Neural progenitor cell (in vitro differentiated cells): ENCODE measurements around the gene KLHL6. TPM values are rescaled to one million over a fixed set of nuclear protein-coding genes. Genes with fewer than 3 reads are reported as not detected.

ENCODE experiments used
- DNase-seq: peaks from one replicate; pipeline ENCODE4 v3.0.0-alpha.2; 2016; ENCODE audit warnings: low spot score
- H2AFZ ChIP-seq: fragments of 200-600 bp; sonication (generic); replicated peaks from 2 replicates; pipeline ENCODE4 v1.6.1; 2016; ENCODE audit warnings: antibody characterized with exemption
- H3F3A ChIP-seq: fragments of 200-600 bp; sonication (generic); 2 replicates; pipeline ENCODE4 v1.6.1; 2016; ENCODE audit warnings: antibody characterized with exemption, low read depth
- H3K27ac ChIP-seq: fragments of 200-600 bp; sonication (generic); 2 replicates; pipeline ENCODE4 v1.5.1; 2016; ENCODE audit warnings: mild to moderate bottlenecking
- H3K27me3 ChIP-seq: fragments of 200-600 bp; sonication (generic); 2 replicates; pipeline ENCODE4 v1.6.1; 2016; ENCODE audit warnings: mild to moderate bottlenecking, moderate library complexity
- H3K36me3 ChIP-seq: fragments of 200-600 bp; sonication (generic); 2 replicates; pipeline ENCODE4 v1.5.1; 2016
- H3K4me1 ChIP-seq: fragments of 200-600 bp; sonication (generic); 2 replicates; pipeline ENCODE4 v1.6.1; 2016; ENCODE audit warnings: mixed run types
- H3K4me2 ChIP-seq: fragments of 200-600 bp; sonication (generic); 2 replicates; pipeline ENCODE4 v1.6.1; 2016
- H3K4me3 ChIP-seq: fragments of 200-600 bp; sonication (generic); 2 replicates; pipeline ENCODE4 v1.5.1; 2016
- H3K79me2 ChIP-seq: fragments of 200-600 bp; sonication (generic); 2 replicates; pipeline ENCODE4 v1.6.1; 2016; ENCODE audit warnings: low read depth
- H3K9ac ChIP-seq: fragments of 200-600 bp; sonication (generic); 2 replicates; pipeline ENCODE4 v1.6.1; 2016
- H3K9me3 ChIP-seq: fragments of 200-600 bp; sonication (generic); 2 replicates; pipeline ENCODE4 v1.5.1; 2016; ENCODE audit warnings: low read depth
- H4K20me1 ChIP-seq: fragments of 200-600 bp; sonication (generic); 2 replicates; pipeline ENCODE4 v1.6.1; 2016; ENCODE audit warnings: low read depth
- H3K27ac Mint-ChIP-seq: 3 replicates; pipeline ENCODE4 v1.8.0; 2021; ENCODE audit warnings: mixed read lengths
- H3K27me3 Mint-ChIP-seq: 2 replicates; pipeline ENCODE4 v1.8.0; 2022; ENCODE audit warnings: low read depth, mild to moderate bottlenecking, inconsistent platforms, moderate library complexity, mixed read lengths; ENCODE audit not compliant: insufficient read depth
- H3K36me3 Mint-ChIP-seq: 3 replicates; pipeline ENCODE4 v1.8.0; 2021; ENCODE audit warnings: mixed read lengths
- H3K4me1 Mint-ChIP-seq: 3 replicates; pipeline ENCODE4 v1.8.0; 2021; ENCODE audit warnings: mixed read lengths
- H3K4me3 Mint-ChIP-seq: 3 replicates; pipeline ENCODE4 v1.8.0; 2021; ENCODE audit warnings: mild to moderate bottlenecking, moderate library complexity, mixed read lengths
- H3K9me3 Mint-ChIP-seq: 3 replicates; pipeline ENCODE4 v1.8.0; 2020; ENCODE audit warnings: mixed read lengths
- EZH2 ChIP-seq: fragments of 200-600 bp; sonication (generic); IDR thresholded peaks from 2 replicates; pipeline ENCODE4 v1.6.1; 2017; ENCODE audit warnings: antibody characterized with exemption, mild to moderate bottlenecking, moderate library complexity
- EZH2phosphoT487 ChIP-seq: fragments of 200-600 bp; sonication (generic); IDR thresholded peaks from 2 replicates; pipeline ENCODE4 v1.6.1; 2017; ENCODE audit warnings: antibody characterized with exemption
- total RNA-seq: library from RNA; depleted of rRNA; stranded (reverse); fragments of >200 nt; gene quantifications from 2 replicates; pipeline ENCODE4 v1.2.3, GENCODE V29; 2015; ENCODE audit warnings: low replicate concordance
- TF ChIP-seq, protein P1 (sequence below): fragments of 200-600 bp; sonication (generic); IDR thresholded peaks from 2 replicates; pipeline ENCODE4 v1.5.1; 2017; ENCODE audit warnings: antibody characterized with exemption, mild to moderate bottlenecking

KLHL6 gene
- total RNA-seq, 1 donor from 2014 or later = 0.09 TPM

DNA sequence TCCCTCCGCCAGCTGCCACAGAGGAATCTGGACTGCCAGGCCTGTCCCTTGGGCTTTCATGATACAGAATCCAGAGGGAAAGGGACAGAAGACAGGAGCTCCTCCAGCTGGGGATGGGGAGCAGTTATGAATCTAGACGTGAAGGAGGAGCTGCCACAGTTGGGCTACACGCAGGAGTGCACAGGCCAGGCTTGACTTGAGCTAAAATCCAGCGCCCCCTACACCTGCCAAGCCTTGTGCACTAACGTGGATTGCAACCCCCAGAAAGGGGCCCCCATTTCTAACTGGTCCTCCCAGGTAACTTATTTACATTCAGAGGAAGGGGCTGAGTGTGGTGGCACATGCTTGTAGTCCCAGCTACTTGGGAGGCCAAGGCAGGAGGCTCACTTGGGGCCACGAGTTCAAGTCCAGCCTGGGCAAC lies 14.3 kb downstream of the KLHL6 start:
- Histone ChIP-seq H3F3A (peaks cover 8% of the 10 kb centered on the region), H3K9ac (no peak overlapping the region), H2AFZ (no peak overlapping the region), H3K79me2 (no peaks in the 10 kb centered on the region), H3K27ac (no peak overlapping the region), H3K4me2 (no peak overlapping the region), H3K4me3 (no peak overlapping the region), H3K9me3 (no peaks in the 10 kb centered on the region), H4K20me1 (no peaks in the 10 kb centered on the region), H3K27me3 (no peaks in the 10 kb centered on the region), H3K36me3 (no peaks in the 10 kb centered on the region), H3K4me1 (peaks cover 19% of the 10 kb centered on the region)
- Mint-ChIP-seq H3K9me3 (no peaks in the 10 kb centered on the region), H3K27me3 (peaks cover 9% of the 10 kb centered on the region), H3K4me1 (peaks cover 34% of the 10 kb centered on the region), H3K4me3 (no peak overlapping the region), H3K36me3 (no peaks in the 10 kb centered on the region), H3K27ac (no peak overlapping the region)
- TF ChIP-seq, protein P1, sequence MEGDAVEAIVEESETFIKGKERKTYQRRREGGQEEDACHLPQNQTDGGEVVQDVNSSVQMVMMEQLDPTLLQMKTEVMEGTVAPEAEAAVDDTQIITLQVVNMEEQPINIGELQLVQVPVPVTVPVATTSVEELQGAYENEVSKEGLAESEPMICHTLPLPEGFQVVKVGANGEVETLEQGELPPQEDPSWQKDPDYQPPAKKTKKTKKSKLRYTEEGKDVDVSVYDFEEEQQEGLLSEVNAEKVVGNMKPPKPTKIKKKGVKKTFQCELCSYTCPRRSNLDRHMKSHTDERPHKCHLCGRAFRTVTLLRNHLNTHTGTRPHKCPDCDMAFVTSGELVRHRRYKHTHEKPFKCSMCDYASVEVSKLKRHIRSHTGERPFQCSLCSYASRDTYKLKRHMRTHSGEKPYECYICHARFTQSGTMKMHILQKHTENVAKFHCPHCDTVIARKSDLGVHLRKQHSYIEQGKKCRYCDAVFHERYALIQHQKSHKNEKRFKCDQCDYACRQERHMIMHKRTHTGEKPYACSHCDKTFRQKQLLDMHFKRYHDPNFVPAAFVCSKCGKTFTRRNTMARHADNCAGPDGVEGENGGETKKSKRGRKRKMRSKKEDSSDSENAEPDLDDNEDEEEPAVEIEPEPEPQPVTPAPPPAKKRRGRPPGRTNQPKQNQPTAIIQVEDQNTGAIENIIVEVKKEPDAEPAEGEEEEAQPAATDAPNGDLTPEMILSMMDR = no peak
- TF ChIP-seq EZH2phosphoT487 (no peak), EZH2 (no peak)
- no peak for DNase-seq

DNA sequence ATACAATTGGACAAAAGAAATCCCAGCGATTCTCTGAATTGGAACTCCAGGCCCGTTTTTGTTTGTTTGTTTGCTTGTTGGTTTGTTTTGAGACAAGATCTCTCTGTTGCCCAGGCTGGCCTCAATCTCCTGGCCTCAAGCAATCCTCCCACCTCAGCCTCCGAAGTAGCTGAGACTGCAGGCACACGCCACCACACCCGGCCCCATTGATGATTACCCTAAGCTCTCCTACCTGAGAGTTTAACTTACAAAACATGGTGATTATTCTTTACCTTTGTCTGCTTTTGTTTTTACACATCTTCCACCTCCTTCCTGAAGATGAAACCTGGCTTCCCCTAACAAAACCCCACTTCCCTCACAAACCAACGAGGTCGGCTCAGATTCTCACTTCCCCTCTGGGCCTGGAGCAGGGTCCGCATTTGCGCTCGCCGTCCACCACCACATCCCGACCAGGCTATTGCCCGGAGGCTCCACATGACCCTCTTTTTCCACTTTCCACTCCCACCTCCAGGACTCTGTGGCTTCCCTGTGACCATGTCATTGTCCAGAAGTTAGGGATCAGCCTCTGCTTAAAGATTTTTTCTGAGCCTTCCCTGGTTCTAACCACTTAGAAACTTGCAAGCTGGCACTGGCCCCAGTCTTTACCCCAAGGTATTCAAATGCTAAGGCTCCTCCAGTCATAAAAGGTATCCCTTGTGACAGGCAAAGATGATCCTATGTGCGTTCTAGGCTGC lies 14.8 kb downstream of the KLHL6 start:
- Histone ChIP-seq H3K36me3 (no peaks in the 10 kb centered on the region), H3F3A (peaks cover 3% of the 10 kb centered on the region), H3K4me1 (peaks cover 24% of the 10 kb centered on the region), H3K27ac (no peak overlapping the region), H3K9me3 (no peaks in the 10 kb centered on the region), H3K79me2 (no peaks in the 10 kb centered on the region), H2AFZ (no peak overlapping the region), H3K9ac (no peak overlapping the region), H4K20me1 (no peaks in the 10 kb centered on the region), H3K4me2 (no peak overlapping the region), H3K4me3 (no peak overlapping the region), H3K27me3 (no peaks in the 10 kb centered on the region)
- TF ChIP-seq EZH2phosphoT487 (no peak), EZH2 (no peak)
- TF ChIP-seq, protein P1 = no peak
- H3K27ac Mint-ChIP-seq = peak overlapping the region; percentile 34
- no peaks in the 10 kb centered on the region for H3K9me3 Mint-ChIP-seq
- DNase-seq = no peak
- peaks cover 36% of the 10 kb centered on the region for H3K4me1 Mint-ChIP-seq
- no peaks in the 10 kb centered on the region for H3K36me3 Mint-ChIP-seq
- H3K4me3 Mint-ChIP-seq = no peak overlapping the region
- H3K27me3 Mint-ChIP-seq = peaks cover 8% of the 10 kb centered on the region

DNA sequence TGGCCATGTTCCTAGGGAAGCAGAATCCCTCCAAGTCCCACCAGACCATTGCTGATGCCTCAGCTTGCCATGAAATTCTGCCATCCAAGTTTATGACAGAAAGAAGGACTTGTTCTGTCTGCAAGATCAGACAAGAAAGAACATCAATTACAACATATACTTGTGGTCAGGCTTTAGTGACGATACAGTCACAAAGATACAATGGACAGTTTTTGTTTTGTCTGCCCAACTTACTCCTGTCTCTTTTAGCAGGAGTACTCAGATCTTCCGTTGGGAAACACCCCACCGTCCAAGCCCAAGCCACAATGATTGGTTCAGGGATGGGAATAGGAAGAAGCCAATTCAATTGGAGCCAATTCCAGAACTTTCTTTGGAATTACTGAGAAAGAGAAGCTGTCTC lies 15.7 kb downstream of the KLHL6 start:
- TF ChIP-seq, protein P1 = no peak
- no peak for TF ChIP-seq EZH2
- no peak for TF ChIP-seq EZH2phosphoT487
- no peaks in the 10 kb centered on the region for H3K9me3 ChIP-seq
- no peaks in the 10 kb centered on the region for H3K36me3 ChIP-seq
- no peaks in the 10 kb centered on the region for H4K20me1 ChIP-seq
- H3K27ac ChIP-seq = no peak overlapping the region
- Mint-ChIP-seq H3K27ac (no peak overlapping the region), H3K9me3 (no peaks in the 10 kb centered on the region), H3K27me3 (peaks cover 8% of the 10 kb centered on the region), H3K36me3 (no peaks in the 10 kb centered on the region), H3K4me1 (peaks cover 27% of the 10 kb centered on the region), H3K4me3 (no peak overlapping the region)
- no peak for DNase-seq
- no peak overlapping the region for H2AFZ ChIP-seq
- no peaks in the 10 kb centered on the region for H3F3A ChIP-seq
- H3K4me3 ChIP-seq = no peak overlapping the region
- H3K4me1 ChIP-seq = peaks cover 19% of the 10 kb centered on the region
- no peaks in the 10 kb centered on the region for H3K79me2 ChIP-seq
- no peak overlapping the region for H3K4me2 ChIP-seq
- H3K27me3 ChIP-seq = no peaks in the 10 kb centered on the region
- no peak overlapping the region for H3K9ac ChIP-seq
